HG03196 (cell line): ENCODE results near the gene HAGHL.
"Not testable (repeated sequence)": the region's sequence is repeated elsewhere in the genome, so short reads cannot be mapped to it uniquely, and the experiment has no call there.

Experiments used
- ATAC-seq: cut with Tn5 transposase; IDR thresholded peaks from one replicate; pipeline ENCODE4 v1.9.1; 2021; ENCODE audit not compliant: unreplicated experiment

The HAGHL gene

DNA sequence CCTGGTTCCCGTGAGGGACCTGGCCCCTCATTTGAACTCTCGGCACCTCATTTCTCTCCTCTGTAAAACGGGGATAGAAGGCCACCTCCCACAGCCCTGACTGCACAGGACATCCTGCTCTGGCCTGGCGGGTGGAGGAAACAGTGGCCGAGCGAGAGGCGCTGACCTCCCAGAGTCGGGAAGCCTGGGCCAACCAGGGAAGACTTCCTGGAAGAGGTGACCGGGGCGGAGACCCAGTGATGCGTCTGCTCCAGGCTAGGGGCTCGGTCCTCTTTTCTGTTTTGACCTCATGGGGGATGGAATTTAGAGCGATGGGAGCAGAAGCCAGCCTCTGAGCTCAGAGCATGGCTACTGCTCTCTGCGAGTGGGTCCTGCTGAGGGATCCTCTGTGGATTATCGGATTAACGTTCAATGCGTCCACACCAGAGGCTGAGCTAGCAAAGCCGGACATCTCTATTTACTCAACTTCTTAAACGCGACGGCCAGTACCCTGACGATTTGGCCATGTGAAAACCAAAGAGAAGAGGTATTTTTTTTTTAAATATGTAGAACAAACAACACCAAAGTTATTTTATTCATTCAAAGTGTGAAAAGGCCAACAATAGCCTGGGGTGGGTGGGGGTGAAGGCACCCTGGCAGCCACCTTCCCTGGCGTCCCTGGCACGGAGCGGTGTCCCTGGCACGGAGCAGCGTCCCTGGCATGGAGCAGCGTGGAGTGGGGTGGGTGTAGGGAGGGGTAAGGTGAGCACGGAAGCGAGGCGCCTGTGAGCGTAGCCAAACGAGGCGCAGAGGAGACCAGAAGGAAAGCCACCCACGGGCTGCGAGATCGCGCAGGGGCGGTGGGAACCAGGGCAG, 24.5 kb downstream of the HAGHL start:
- no peak for ATAC-seq

DNA sequence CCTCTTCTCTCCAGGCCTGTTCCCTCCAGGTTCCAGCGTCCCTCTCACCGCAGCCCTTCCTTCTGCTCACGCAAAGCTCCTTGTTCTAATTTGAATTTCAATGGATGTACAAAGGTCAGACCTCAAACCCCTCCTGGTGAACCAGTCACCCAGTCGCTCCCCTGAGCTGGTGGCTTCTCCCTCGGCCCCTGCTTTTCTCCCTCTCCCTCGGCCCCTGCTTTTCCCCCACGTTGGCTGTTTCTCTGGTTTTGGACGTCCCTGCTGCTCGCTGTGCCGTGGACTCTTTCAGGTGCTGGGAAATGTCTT, 25.1 kb downstream of the HAGHL start:
- no peak for ATAC-seq

- not testable (repeated sequence) for ATAC-seq
These were observed 27.3 kb downstream of the HAGHL start for GRCh38 chr16:754121-754607.

DNA sequence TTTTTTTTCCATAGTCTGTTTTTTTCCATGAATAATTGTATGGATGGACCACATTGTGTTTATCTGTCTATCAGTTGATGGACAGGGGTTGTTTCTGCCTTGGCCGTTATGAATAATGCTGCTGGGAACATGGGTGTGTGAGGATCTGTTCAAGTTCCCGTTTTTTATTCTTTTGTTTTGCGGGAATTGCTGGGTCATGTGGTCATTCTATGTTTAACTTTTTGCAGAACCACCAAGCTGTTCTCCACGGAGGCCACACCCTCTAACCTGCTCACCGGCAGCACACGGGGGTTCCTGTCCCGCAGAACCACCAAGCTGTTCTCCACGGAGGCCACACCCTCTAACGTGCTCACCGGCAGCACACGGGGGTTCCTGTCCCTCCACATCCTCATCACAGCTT, 27.8 kb downstream of the HAGHL start:
- ATAC-seq: no peak

DNA sequence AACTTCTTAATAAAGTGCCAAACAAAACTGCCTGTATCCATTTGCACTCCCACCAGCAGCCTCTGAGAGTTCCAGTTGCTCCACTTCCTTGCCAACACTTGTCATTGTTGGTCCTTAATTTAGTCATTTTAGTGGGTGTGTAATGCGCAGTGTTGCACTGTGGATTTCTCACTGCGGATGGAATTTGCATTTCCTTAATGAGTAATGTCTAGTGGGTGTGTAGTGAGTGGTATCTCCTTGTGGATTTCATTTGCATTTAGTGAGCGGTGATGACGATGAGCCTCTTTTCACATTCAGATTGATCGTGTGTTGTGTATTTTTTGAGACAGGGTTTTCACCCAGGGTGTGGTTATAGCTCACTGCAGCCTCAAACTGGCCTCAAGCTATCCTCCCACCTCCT, 29.5 kb downstream of the HAGHL start:
- ATAC-seq: no peak

DNA sequence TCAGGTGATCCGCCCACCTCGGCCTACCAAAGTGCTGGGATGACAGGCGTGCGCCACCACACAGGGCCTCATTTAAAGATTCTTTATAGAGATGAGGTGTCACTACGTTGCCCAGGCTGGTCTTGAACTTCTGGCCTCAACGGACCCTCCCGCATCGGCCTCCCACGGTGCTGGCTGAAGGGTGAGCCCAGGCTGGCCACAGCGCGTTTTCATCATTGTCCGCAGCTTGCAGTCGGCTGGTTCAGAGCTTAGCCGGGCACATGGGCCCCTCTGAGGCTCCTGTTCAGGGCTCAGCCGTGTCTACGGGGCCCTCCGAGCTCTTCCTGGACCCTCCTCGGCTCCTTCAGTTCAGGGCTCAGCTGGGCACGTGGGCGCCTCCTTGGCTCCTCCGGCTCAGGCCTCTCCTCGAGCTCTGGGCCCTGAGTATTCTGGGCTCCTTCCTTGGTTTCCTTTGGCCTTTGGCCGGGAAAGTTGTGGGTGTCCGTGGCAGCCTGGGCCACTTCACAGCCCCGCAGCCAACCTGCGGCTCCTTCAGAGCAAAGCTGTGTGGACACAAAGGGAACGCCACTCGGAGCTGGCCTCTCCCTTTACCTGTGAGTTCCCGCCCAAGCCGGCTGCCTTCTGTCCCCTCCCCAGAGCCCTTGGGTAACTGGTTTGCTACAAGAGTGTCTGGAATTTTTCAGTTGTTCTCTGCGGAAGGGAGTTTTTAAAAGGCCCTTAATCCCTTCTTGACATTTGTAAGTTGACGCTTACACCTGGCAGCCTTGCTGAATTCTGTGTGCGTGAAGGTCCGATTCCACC, 32.4 kb downstream of the HAGHL start:
- no peak for ATAC-seq

DNA sequence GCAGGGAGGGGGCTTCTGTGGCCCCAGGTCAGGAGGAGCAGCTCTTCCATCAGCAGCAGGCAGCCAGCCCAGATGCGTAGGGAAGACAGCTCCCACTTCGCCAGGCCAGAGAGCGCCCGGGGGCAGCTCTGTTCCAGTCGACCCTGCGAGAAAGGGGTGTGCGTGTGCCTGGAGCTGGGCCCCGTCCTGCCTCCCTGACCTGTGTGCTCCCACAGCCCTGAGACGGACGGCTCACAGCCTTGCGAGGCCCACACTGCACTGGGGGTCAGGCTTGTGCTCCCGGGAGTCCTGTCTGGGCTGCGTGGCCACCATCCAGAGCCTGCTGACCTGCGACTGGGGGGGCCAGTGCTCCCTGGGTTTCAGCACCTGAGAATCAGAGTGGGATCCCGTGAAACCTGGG, 33.2 kb downstream of the HAGHL start:
- no peak for ATAC-seq

- ATAC-seq: no peak
These were observed 33.8 kb downstream of the HAGHL start, which contains the start of gene MSLN for GRCh38 chr16:760545-761343. Gene MSLN (plus strand): TSS chr16:760734. CDS start chr16:762681, 1,947 bp downstream.

DNA sequence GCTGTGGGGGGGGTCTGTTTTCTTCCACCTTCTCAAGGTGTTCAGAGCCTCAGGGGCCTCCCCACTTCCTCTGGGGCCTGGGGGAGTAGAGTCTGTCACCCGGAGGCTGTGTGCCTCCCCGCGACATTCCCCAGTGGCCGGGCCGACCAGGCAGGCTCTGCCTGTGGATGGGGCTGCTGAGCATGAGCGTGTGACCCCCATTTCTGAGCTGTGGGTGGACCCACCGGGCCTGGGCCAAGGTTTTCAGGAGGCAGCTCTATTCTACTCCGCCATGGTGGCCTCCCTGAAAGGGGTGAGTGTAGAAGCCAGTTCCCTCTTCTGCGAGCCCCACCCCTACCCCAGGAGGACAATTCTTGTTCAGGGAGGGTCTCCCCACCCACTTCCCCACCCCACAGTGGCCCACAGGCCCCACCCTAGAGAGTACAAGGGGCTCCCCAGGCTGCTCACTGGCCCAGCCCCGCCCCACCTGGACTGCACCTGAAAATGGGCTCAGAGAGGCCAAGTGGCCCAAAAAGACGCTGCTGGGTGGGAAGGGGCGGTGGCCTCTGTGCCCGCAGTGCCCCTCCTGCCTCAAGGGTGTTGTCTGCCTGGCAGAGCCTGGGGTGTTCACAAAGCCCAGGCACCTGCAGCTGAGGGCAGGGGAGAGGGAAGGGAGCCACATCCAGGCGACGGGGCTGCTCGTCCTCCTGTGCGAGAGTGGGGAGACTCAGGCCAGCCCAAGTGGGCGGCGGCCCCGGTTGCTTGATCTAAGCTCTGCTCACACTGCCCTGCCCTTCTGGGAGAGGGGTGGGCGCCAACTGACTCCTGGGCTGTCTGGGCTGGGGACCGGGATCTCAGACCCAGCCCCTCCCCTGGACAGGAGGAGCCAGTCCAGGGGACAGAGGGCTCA, 35.0 kb downstream of the HAGHL start:
- ATAC-seq: no peak

DNA sequence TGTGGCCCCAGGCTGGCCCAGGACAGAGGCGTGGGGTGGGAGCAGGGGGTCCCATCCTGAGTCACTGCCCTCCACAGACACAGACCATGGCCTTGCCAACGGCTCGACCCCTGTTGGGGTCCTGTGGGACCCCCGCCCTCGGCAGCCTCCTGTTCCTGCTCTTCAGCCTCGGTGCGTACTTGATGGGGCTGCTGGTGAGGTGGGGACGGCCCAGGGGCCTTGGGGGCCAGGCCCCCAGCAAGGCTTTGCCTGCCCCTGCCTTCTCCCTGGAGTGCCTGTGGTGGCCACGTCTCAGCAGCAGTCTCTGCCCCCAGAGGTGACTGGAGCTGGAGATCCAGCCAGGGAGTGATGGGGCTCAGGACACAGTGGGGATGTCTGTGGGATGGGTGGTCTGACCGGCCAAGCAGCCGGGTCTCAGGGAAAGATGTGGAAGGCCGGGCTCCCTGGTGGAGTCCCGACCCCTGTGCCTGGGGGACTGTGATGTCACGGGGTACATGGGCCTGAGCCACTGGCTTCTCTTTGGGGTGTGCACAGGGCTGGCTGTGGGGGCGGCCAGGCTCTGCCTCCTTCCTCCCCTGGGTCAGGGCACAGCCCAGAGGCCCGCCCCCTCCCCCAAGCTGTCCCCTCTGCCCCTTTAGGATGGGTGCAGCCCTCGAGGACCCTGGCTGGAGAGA, 35.8 kb downstream of the HAGHL start:
- no peak for ATAC-seq

GRCh38 chr16:763369-764183, 36.7 kb downstream of the HAGHL start:
- no peak for ATAC-seq

- ATAC-seq: no peak
These were observed 37.4 kb downstream of the HAGHL start for GRCh38 chr16:764184-764750.

- ATAC-seq: no peak
These were observed 38.1 kb downstream of the HAGHL start for GRCh38 chr16:764848-765487.

GRCh38 chr16:765488-765865, 38.6 kb downstream of the HAGHL start:
- no peak for ATAC-seq

- no peak for ATAC-seq
These were observed 39.3 kb downstream of the HAGHL start for GRCh38 chr16:766008-766819.

- ATAC-seq: no peak
These were observed 40.1 kb downstream of the HAGHL start for GRCh38 chr16:766820-767640.
